GM12874 (cell line): ENCODE data around the gene KRTAP27-1.

Experiments used
- TF ChIP-seq, protein P1 (sequence below): IDR thresholded peaks from 2 replicates; pipeline ENCODE4 v1.5.1; 2011; ENCODE audit warnings: low read depth, mild to moderate bottlenecking, control low read depth, low read length, moderate library complexity; ENCODE audit not compliant: insufficient read depth

KRTAP27-1 gene, protein sequence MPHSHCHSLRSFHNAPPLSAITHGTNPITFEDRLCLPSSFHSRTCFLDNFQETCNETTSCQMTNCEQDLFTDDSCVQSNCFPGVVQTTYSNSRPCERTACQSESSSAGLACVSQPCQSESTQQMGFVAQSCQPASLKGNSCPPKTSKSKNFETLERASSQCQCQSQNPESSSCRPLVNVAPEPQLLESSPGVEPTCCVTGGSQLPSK

GRCh38 chr21:30337276-30337744, at the start of gene KRTAP27-1:
TSS of gene KRTAP27-1 (minus strand) at chr21:30337694. CDS start at chr21:30337668, 26 bp downstream.
- TF ChIP-seq, protein P1, sequence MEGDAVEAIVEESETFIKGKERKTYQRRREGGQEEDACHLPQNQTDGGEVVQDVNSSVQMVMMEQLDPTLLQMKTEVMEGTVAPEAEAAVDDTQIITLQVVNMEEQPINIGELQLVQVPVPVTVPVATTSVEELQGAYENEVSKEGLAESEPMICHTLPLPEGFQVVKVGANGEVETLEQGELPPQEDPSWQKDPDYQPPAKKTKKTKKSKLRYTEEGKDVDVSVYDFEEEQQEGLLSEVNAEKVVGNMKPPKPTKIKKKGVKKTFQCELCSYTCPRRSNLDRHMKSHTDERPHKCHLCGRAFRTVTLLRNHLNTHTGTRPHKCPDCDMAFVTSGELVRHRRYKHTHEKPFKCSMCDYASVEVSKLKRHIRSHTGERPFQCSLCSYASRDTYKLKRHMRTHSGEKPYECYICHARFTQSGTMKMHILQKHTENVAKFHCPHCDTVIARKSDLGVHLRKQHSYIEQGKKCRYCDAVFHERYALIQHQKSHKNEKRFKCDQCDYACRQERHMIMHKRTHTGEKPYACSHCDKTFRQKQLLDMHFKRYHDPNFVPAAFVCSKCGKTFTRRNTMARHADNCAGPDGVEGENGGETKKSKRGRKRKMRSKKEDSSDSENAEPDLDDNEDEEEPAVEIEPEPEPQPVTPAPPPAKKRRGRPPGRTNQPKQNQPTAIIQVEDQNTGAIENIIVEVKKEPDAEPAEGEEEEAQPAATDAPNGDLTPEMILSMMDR, result no peak

GRCh38 chr21:30382201-30382600, 44.7 kb upstream of the KRTAP27-1 start:
- TF ChIP-seq, protein P1, result no peak

- TF ChIP-seq, protein P1, result no peak
Measured at GRCh38 chr21:30372139-30372770, 34.8 kb upstream of the KRTAP27-1 start, which contains the start of gene KRTAP13-2. TSS of gene KRTAP13-2 (minus strand) at chr21:30372271. CDS start at chr21:30372213, 58 bp downstream.

DNA sequence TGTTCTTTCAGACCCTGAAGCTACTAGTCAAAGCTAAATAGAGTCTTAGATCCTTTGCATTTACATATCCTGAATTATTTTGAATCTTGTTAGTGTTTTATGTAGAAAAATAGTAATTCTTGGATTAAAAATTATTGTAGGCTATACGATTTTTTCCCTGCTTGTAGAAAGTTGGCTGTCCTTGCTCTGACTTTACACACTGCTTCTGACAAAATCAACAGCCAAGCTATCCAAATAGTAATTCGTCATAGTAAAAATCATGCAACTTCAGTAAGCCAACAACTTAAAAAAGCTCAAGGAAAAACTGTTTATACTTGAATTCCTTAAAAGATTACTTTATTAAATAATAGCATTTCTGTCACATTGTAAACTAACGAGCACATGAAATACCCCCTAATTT, 18.4 kb upstream of the KRTAP27-1 start:
- TF ChIP-seq, protein P1, result no peak

- TF ChIP-seq, protein P1, result no peak
Measured at GRCh38 chr21:30354308-30355005, 17.0 kb upstream of the KRTAP27-1 start.

DNA sequence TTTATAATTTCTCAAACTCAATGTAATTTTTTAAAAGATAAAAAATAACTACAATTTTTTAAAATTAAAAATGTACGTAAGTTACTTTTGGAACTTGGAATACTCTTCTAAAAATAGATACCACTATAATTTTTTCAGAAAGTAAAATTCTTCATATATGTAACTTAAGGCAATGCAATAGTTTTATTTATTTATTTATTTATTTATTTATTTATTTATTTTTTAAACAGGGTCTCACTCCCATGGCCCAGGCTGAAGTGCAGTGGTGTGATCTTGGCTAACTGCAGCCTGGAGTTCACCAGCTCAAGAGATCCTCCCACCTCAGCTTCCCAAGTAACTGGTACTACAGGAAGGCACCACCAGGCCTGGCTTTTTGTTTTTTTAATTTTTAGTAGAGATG, 14.0 kb upstream of the KRTAP27-1 start:
- TF ChIP-seq, protein P1, result no peak

DNA sequence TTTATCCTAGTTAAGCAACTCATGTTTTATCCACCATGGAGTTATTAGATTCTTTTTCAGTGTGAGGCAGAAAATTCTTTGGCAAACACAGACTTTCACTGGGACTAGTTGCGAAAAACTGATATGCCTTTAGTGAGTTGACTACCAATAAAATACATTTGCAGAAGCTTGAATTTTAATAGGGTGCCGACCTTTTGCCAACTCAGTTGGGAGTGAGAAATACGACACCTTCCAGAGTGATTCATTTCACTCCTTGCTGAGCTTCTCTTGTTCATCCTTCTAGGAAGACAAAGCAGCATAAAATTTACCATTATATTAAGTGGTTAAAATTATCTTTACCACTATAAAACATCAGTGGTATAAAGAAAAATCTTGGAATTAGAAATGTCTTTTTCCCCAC, 12.1 kb upstream of the KRTAP27-1 start:
- TF ChIP-seq, protein P1, result no peak
